NCI-H82 treated with DMSO at 0.1 percent for 48 hours (cell line): Measurements from ENCODE around the gene LRRC8A.

ENCODE experiments used
- DNase-seq: peaks from one replicate; lab custom pipeline; 2025; ENCODE audit not compliant: unreplicated experiment; lab: John Stamatoyannopoulos, UW

Gene LRRC8A

GRCh38 chr9:128899566-128900322 lies 17.8 kb downstream of the LRRC8A start:
- no peak for DNase-seq

- DNase-seq = no peak
Observed at GRCh38 chr9:128901379-128901778, 19.4 kb downstream of the LRRC8A start.

- no peak for DNase-seq
Observed at GRCh38 chr9:128901822-128902221, 19.9 kb downstream of the LRRC8A start.

GRCh38 chr9:128902351-128903078 lies 20.6 kb downstream of the LRRC8A start:
- no peak for DNase-seq

DNA sequence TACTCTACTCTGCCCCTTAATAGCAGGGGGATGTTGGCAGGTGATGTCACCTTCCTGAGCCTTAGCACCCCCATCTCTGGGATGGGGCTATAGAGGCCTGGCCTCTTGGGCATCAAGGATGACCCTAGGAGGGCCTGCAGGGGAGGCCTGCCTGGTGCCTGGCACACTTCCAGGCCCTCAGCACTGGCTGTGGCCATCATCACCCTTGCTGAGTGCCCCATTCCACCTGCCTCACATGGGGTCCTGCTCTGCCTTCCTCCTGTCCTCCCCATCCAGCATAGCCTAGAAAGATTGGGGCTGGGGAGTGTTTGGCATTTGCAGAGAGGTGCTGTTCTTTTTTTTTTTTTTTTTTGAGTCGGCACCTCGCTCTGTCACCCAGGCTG lies 21.1 kb downstream of the LRRC8A start:
- no peak for DNase-seq

- no peak for DNase-seq
Observed at GRCh38 chr9:128903871-128904620, 22.1 kb downstream of the LRRC8A start.

- no peak for DNase-seq
Observed at GRCh38 chr9:128905964-128906363, 24.0 kb downstream of the LRRC8A start.

GRCh38 chr9:128906741-128907140 lies 24.8 kb downstream of the LRRC8A start:
- DNase-seq = no peak

GRCh38 chr9:128908372-128908771 lies 26.4 kb downstream of the LRRC8A start:
- no peak for DNase-seq

DNA sequence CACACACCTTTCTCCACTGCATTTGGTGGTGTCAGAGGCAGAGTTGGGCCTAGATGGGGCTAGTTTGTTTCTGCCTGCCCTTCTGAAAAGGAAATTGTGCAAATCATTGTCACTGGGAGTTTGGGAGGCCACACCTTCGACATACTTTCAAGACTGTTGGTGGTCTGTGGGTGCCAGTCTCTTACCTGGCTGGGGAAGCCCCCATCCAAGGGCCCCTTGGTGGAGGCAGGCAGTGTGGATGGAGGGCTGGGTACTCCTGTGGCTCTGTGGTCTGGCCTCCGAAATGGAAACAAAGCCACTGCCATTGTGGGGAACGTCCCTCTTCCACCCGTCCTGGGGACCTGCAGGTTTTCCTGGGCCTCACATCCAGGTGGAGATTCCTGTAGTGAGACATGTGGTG lies 27.9 kb downstream of the LRRC8A start:
- no peak for DNase-seq

GRCh38 chr9:128910906-128911305 lies 29.0 kb downstream of the LRRC8A start:
- no peak for DNase-seq

DNA sequence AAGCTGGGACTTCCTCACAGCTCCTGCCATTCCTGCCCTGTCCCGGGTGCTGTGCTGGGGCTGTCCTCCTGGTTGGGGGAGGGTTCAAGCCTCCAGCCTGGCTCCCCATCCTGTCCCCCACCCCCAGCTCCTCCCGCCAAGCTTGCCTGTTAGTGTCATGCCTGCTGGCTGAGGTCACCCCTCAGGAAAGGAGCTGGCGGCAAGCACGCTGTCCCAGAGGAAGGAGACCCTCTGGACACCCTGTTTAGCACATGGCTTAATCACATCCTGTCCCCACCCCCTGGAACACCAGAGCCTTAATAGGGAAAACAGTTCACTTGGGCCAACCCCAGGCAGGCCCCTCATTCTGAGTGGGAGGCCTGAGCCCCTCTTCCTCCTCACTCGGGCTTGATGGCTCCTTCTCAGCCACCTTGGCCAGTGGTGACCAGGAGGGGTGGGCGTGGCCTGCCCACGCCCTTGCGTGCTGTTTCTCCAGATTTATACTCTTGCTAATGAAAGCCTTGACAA lies 29.6 kb downstream of the LRRC8A start:
- no peak for DNase-seq

DNA sequence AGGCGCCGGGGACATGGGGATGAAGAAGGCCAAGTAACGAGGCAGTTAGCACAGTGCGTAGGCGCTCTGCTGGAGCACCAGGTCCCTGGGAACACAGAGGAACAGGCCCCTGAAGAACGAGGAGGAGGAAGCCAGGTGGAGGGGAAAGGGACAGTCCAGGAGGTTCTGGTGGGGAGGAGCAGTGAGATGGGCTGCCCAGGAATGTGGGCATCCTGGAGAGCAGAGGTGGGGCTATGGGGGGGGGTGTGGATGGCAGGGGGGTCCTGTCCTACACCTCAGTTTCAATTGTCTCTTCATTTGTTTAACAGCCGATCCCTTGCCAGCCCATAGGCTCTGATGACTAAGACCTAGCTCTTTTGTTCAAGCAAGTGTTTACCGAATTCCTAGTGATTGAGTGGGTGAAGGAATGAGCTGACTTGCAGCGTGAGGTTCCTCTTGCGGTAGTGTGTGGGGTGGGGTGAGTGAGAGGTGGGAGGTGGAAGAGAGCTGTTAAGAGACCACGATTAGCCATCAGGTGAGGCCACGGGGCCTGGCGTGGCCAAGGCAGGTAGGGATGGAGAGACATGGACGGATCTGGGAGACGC lies 30.4 kb downstream of the LRRC8A start:
- DNase-seq = no peak

DNA sequence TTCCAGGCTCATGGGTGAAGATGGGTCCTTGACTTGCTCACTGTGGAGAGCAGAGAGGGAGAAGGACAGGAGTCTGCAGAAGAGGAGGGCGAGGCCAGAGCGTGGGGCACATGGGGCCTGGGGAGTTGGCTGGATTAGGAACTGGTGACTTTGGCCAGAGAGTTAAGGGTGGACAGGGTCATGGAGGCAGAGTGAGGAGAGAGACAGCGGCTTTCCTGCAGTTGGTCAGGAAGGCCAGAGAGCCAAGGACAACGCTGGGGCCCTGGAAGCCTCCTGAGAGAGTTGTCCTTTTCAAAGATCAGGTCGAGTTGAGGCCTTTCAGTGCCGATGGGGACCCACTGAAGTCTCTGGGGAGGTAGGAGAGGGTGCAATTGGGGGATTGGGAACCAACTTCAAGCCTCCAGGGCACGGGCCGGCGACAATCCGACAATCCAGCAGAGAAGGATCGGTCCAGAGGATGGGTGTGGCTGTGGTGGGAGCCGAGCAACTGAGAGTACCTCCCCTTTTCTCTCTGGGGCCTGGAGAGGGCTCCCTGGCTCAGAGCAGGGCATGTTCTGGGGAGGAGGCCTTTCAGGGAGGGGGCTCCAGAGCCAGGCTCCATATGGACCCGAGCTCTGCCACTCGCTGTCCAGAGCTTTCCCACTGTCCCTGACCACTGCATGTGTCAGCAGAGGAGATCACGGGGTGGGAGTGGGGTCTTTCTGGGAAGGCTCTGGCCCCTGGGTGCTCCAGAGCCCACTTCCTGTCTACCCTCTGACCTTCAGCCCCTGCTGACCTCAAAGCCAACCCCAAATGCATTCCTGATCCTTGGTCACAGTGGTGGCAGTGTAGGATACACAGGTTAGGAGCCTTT lies 31.3 kb downstream of the LRRC8A start:
- DNase-seq = no peak

DNA sequence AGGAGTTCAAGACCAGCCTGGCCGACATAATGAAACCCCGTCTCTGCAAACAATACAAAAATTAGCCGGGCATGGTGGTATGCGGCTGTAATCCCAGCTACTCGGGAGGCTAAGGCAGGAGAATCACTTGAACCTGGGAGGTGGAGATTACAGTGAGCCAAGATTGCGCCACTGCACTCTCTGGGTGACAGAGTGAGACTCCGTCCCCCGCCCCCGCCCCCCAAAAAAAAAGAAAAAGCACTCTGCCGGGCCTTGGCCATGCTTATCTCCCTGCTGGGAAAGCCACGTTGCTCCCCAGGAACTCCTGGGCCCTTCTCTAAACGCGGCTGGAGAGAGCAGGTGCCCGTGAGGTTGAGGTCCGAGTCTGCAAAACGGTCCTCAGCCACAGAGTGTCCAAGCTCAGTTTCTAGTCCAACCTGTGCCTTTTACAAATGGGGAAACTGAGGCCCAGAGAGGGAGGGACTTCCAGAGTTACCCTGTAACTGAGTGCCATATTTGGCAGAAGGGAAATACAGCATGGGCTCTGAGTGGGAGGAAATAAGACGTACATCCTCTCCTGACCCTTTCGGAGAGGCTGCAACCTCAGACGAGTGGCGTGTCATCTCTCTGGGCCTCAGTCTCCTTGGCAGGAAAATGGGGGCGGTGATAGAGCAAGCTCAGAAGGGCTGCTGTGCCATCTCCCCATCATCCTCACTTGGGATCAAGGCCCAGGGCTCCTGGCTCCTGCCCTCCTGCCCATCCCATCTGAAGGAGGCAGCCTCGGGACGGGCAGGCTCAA lies 32.3 kb downstream of the LRRC8A start:
- no peak for DNase-seq

DNA sequence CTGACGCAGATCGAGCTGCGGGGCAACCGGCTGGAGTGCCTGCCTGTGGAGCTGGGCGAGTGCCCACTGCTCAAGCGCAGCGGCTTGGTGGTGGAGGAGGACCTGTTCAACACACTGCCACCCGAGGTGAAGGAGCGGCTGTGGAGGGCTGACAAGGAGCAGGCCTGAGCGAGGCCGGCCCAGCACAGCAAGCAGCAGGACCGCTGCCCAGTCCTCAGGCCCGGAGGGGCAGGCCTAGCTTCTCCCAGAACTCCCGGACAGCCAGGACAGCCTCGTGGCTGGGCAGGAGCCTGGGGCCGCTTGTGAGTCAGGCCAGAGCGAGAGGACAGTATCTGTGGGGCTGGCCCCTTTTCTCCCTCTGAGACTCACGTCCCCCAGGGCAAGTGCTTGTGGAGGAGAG lies 34.3 kb downstream of the LRRC8A start:
- DNase-seq = no peak

GRCh38 chr9:128916745-128917144 lies 34.8 kb downstream of the LRRC8A start:
- DNase-seq = no peak

- no peak for DNase-seq
Observed at GRCh38 chr9:128917151-128917849, 35.4 kb downstream of the LRRC8A start.

- no peak for DNase-seq
Observed at GRCh38 chr9:128918921-128919320, 37.0 kb downstream of the LRRC8A start.
